GM13977 (cell line): ENCODE data around the gene DNALI1.
"Not testable (repeated sequence)": the region's sequence is repeated elsewhere in the genome, so short reads cannot be mapped to it uniquely, and the experiment has no call there.

Experiments used
- DNase-seq: peaks from one replicate; pipeline ENCODE4 v3.0.0; 2012; ENCODE audit warnings: low spot score
- in situ Hi-C: fragments of 300-500 bp; cut with MboI; formaldehyde crosslinking; loops from one replicate; pipeline ENCODE4 v1.12.0; 2022; ENCODE audit warnings: low sequenced_read_pairs, low pct_unique_long_range_greater_than_20kb, mixed read lengths, inconsistent platforms; ENCODE audit not compliant: unreplicated experiment
- TF ChIP-seq, protein P1 (sequence below): IDR thresholded peaks from 2 replicates; pipeline ENCODE4 v1.5.1; 2012; ENCODE audit warnings: mild to moderate bottlenecking, control low read depth; ENCODE audit not compliant: insufficient read depth; ENCODE audit errors: extremely low read depth, missing control alignments

The DNALI1 gene

DNA sequence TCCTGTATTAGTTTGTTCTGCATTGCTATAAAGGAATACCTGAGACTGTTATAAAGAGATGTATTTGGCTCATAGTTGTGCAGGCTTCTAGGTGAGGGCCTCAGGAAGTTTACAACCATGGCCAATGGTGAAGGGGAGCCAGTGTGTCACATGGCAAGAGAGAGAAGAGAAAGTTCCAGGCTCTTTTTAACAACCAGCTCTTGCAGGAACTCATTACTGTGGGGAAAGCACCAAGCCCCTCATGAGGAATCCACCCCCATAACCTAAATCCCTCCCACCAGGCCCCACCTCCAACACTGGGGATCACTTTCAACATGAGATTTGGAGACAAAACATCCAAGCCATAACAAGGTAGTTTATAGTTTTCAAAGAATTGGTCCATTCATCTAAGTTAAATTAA, 37.1 kb upstream of the DNALI1 start:
- no peak for DNase-seq
- TF ChIP-seq, protein P1, sequence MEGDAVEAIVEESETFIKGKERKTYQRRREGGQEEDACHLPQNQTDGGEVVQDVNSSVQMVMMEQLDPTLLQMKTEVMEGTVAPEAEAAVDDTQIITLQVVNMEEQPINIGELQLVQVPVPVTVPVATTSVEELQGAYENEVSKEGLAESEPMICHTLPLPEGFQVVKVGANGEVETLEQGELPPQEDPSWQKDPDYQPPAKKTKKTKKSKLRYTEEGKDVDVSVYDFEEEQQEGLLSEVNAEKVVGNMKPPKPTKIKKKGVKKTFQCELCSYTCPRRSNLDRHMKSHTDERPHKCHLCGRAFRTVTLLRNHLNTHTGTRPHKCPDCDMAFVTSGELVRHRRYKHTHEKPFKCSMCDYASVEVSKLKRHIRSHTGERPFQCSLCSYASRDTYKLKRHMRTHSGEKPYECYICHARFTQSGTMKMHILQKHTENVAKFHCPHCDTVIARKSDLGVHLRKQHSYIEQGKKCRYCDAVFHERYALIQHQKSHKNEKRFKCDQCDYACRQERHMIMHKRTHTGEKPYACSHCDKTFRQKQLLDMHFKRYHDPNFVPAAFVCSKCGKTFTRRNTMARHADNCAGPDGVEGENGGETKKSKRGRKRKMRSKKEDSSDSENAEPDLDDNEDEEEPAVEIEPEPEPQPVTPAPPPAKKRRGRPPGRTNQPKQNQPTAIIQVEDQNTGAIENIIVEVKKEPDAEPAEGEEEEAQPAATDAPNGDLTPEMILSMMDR, result no peak
- in situ Hi-C loops, result no loop called here

DNA sequence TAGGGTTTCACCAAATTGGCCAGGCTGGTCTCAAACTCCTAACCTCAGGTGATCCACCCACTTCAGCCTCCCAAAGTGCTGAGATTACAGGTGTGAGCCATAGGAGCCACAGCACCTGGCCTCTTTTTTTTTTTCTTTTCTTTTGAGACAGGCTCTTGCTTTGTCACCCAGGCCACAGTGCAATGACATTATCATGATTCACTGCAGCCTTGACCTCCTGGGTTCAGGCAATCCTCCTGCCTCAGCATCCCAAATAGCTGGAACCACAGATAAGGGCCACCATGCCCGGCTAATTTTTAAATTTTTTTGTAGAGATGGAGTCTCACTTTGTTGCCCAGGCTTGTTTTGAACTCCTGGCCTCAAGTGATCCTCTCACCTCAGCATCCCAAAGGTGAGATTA, 26.9 kb upstream of the DNALI1 start:
- in situ Hi-C loops, DNase-seq: not testable (repeated sequence)

DNA sequence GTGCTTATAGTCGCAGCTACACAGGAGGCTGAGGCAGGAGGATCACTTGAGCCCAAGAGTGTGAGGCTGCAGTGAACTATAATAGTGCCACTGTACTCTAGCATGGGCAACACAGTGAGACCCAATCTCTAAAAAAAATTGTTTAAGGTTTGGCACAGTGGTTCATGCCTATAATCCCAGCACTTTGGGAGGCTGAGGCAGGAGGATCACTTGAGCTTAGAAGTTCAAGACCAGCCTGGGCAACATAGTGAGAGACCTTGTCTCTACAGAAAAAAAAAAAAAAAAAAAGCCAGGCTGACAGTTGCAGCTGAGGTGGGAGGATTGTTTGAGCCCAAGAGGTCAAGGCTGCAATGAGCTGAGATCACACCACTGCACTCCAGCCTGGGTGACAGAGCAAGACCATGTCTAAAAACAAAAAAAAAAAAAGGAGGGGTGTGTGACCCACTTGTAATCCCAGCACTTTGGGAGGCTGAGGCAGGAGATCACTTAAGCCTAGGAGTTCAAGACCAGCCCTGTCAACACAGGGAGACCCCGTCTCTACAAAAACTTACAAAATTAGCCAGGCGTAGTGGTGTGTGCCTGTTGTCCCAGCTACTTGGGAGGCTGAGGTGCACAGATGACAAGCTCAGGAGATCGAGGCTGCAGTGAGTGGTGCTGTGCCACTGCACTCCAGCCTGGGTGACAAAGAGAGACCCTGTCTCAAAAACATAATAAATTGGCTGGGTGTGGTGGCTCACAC, 24.2 kb upstream of the DNALI1 start:
- DNase-seq, in situ Hi-C loops: not testable (repeated sequence)

DNA sequence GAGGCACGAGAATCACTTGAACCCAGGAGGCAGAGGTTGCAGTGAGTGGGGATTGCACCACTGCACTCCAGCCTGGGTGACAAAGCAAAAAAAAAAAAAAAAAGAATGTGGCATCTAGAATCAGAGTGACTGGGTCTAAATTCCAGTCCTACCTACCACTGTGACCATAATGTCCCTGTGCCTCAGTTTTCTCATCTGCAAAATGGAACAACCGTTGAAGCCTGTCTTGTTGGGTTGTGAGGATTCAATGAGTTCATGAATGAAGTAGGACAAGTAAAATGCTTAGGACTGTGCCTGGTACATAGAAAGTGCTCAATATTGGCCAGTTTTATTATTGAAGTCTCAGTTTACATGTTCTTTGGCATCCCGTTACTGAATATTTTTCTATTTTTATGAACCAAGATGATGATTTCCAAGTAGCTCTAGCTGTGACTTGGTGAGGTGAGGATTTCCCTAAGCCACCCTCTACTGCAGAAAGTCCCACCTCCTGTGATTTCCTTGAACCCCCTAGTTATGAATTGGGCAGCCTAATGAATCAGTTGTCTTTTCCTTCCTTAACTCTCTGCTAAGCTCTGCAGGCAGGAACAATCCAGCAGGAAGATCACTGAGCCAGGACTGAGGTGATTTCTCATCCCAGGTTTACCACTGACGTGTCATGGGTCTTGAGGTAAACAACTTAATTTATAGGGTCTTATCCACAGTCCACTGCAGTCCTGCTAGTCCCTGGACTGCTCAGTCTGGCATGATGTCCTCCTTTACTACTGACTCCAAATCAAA, 23.2 kb upstream of the DNALI1 start:
- in situ Hi-C loops, result no loop called here
- TF ChIP-seq, protein P1, result no peak
- no peak for DNase-seq

DNA sequence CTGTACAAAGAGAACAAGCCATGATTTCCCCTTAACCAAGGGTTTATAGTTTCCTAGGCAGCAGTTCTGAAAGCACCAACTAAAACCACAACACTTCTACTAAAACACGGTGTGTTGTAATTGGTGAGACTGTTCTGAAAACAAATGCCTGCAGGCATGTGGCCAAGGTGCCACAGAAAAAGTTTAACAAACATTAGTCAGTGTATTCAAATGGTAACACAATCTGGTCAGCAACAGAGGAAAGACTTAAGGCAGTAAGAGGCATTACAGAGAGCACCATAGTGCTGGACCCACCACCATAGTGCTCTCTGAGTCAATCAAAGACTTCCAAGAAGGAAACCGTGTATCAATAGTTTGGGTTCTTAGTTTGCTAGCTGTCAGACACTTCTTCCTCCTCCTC, 19.4 kb upstream of the DNALI1 start:
- DNase-seq, result no peak
- in situ Hi-C loops, result no loop called here
- TF ChIP-seq, protein P1, result no peak

DNA sequence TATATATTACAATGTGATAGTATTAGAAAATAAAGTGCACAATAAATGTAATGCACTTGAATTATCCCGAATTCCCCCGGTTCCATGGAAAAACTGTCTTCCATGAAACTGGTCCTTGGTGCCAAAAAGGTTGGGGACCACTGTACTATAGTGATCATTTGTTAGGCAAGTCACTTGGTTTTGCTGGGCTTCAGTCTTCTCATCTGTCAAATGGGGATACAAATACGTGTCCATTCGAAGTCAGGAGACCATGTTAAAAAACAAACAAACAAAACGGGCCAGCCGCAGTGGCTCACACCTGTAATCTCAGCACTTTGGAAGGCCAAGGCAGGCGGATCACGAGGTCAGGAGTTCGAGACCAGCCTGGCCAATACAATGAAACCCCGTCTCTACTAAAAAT, 17.6 kb upstream of the DNALI1 start:
- DNase-seq, in situ Hi-C loops: not testable (repeated sequence)

DNA sequence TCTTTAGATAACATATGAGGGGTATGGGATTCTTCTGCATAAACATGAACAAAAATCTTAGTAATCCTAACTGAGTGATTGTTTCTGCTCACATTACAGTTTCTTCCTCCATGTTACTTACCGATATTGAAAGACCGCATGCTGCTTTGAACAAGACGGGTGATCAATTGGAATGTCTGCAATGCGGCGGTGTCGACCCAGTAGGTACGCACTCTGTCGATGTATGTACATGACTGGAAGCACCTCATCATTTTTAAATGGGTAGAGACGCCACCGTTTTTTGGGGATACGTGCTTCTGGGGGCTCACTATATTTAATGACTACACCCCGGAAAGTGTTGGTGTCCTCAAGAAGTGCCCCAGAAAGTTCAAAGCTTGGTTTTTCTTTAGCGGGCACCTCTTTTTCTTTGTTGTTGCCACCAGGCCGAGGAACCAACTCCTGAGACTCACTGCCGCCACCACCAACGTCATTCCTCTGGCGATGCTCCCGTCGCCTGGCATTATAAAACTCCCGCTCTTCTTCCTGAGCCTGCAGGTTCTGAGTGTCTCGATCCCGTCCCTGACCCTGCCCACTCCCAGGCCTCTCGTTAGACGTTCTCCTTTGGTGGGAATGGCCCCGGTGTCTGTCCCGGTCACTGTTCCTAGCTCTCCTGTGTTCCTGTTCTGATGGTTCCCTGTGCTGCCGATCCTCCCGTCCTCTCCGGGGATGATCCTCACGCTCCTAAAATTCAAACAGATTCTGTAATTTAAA, 16.5 kb upstream of the DNALI1 start:
- in situ Hi-C loops, result no loop called here
- DNase-seq, result no peak
- TF ChIP-seq, protein P1, result no peak

DNA sequence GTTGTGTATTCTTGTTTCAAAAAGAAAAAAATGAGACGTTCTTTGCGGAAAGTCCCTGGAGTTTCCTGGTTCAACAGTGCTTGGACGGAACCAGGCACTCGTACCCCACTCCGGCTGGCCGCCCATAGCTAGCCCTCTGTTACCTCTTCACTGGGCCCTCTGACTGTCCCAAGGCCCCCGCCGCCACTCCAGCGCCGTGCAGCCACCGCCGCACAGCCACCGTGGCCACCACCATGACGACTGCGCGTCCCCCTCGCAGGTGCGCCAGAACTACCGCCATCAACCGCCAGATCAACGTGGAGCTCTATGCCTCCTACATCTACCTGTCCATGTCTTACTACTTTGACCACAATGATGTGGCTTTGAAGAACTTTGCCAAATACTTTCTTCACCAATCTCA, 12.2 kb upstream of the DNALI1 start:
- no peak for DNase-seq
- in situ Hi-C loops, result no loop called here
- TF ChIP-seq, protein P1, result no peak
